ENCODE measurements around the gene PHACTR2.

PHACTR2 gene

GRCh38 chr6:143742070-143742954, 64.5 kb downstream of the PHACTR2 start:
- DNase-seq (ENCODE audit: low spot score) = no peak

GRCh38 chr6:143742955-143743255, 65.1 kb downstream of the PHACTR2 start:
- DNase-seq (ENCODE audit: low spot score) = no peak

- peak; percentile 76 for DNase-seq (ENCODE audit: low spot score)
Measured at GRCh38 chr6:143743301-143744166, 65.8 kb downstream of the PHACTR2 start.

GRCh38 chr6:143744551-143745165, 66.9 kb downstream of the PHACTR2 start:
- DNase-seq (ENCODE audit: low spot score) = no peak

- DNase-seq (ENCODE audit: low spot score) = peak; percentile 63
Measured at GRCh38 chr6:143745166-143746133, 67.7 kb downstream of the PHACTR2 start.

- no peak for DNase-seq (ENCODE audit: low spot score)
Measured at GRCh38 chr6:143746202-143747119, 68.7 kb downstream of the PHACTR2 start.

GRCh38 chr6:143747347-143747842, 69.6 kb downstream of the PHACTR2 start:
- no peak for DNase-seq (ENCODE audit: low spot score)

- no peak for DNase-seq (ENCODE audit: low spot score)
Measured at GRCh38 chr6:143749891-143750290, 72.1 kb downstream of the PHACTR2 start.

- no peak for DNase-seq (ENCODE audit: low spot score)
Measured at GRCh38 chr6:143750877-143751276, 73.1 kb downstream of the PHACTR2 start.

GRCh38 chr6:143752459-143752858, 74.7 kb downstream of the PHACTR2 start:
- no peak for DNase-seq (ENCODE audit: low spot score)

- no peak for DNase-seq (ENCODE audit: low spot score)
Measured at GRCh38 chr6:143753678-143754077, 75.9 kb downstream of the PHACTR2 start.

- DNase-seq (ENCODE audit: low spot score) = no peak
Measured at GRCh38 chr6:143754204-143754603, 76.4 kb downstream of the PHACTR2 start.

GRCh38 chr6:143755301-143755744, 77.6 kb downstream of the PHACTR2 start:
- DNase-seq (ENCODE audit: low spot score) = no peak

GRCh38 chr6:143757346-143757832, 79.6 kb downstream of the PHACTR2 start:
- DNase-seq (ENCODE audit: low spot score) = no peak

- no peak for DNase-seq (ENCODE audit: low spot score)
Measured at GRCh38 chr6:143758551-143758950, 80.8 kb downstream of the PHACTR2 start.

- DNase-seq (ENCODE audit: low spot score) = no peak
Measured at GRCh38 chr6:143759666-143760065, 81.9 kb downstream of the PHACTR2 start.

GRCh38 chr6:143761074-143761473, 83.3 kb downstream of the PHACTR2 start:
- no peak for DNase-seq (ENCODE audit: low spot score)

GRCh38 chr6:143762126-143762525, 84.4 kb downstream of the PHACTR2 start:
- no peak for DNase-seq (ENCODE audit: low spot score)

- no peak for DNase-seq (ENCODE audit: low spot score)
Measured at GRCh38 chr6:143765422-143766184, 87.8 kb downstream of the PHACTR2 start.

All from pons (tissue), 1 donor.